Stimulated activated memory B cell treated with anti-CD40 and anti-IgM and Interleukin-4, amounts not matched to agents 10 μg/mL and 1 μg/mL and 100 μg/mL, for 72 hours (primary cell): Measurements from ENCODE around the gene TBX21.

Experiments
- ATAC-seq: fragments of 150-1000 bp; cut with Tn5 transposase; 2 replicates; pipeline ENCODE4 v1.10.0; 2021
- H3K27ac Mint-ChIP-seq: one replicate; pipeline ENCODE4 v1.8.0; 2022; ENCODE audit warnings: mild to moderate bottlenecking, mixed read lengths
- H3K27me3 Mint-ChIP-seq: one replicate; pipeline ENCODE4 v1.8.0; 2022; ENCODE audit warnings: mixed read lengths
- H3K36me3 Mint-ChIP-seq: one replicate; pipeline ENCODE4 v1.8.0; 2022; ENCODE audit warnings: mixed read lengths
- H3K4me1 Mint-ChIP-seq: one replicate; pipeline ENCODE4 v1.8.0; 2022; ENCODE audit warnings: mixed read lengths
- H3K4me3 Mint-ChIP-seq: one replicate; pipeline ENCODE4 v1.8.0; 2022; ENCODE audit warnings: mild to moderate bottlenecking, moderate library complexity, mixed read lengths
- H3K9me3 Mint-ChIP-seq: one replicate; pipeline ENCODE4 v1.8.0; 2022; ENCODE audit warnings: mixed read lengths

Gene TBX21, protein sequence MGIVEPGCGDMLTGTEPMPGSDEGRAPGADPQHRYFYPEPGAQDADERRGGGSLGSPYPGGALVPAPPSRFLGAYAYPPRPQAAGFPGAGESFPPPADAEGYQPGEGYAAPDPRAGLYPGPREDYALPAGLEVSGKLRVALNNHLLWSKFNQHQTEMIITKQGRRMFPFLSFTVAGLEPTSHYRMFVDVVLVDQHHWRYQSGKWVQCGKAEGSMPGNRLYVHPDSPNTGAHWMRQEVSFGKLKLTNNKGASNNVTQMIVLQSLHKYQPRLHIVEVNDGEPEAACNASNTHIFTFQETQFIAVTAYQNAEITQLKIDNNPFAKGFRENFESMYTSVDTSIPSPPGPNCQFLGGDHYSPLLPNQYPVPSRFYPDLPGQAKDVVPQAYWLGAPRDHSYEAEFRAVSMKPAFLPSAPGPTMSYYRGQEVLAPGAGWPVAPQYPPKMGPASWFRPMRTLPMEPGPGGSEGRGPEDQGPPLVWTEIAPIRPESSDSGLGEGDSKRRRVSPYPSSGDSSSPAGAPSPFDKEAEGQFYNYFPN

DNA sequence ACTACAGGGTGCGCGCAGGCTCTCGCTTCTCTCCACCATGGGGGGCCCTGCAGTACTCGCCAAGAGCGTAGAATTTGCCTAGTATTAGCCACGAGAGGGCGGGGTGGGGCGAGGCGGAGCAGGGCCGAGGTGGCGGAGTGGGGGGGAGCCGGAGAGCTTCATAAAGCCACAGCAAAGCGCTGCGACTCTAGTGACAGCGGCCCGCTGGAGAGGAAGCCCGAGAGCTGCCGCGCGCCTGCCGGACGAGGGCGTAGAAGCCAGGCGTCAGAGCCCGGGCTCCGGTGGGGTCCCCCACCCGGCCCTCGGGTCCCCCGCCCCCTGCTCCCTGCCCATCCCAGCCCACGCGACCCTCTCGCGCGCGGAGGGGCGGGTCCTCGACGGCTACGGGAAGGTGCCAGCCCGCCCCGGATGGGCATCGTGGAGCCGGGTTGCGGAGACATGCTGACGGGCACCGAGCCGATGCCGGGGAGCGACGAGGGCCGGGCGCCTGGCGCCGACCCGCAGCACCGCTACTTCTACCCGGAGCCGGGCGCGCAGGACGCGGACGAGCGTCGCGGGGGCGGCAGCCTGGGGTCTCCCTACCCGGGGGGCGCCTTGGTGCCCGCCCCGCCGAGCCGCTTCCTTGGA is at the start of gene TBX21:
Gene TBX21, plus strand, starts transcription at position 190 of the 627 bp plus-strand sequence. Its CDS starts 219 bp downstream, at position 409.
- Mint-ChIP-seq H3K27me3 (peaks cover 10% of the 10 kb centered on the region), H3K36me3 (no peaks in the 10 kb centered on the region), H3K27ac (peak within 1 kb of the TSS; percentile 65), H3K9me3 (no peaks in the 10 kb centered on the region), H3K4me3 (peak within 1 kb of the TSS; percentile 91), H3K4me1 (peaks cover 57% of the 10 kb centered on the region)
- ATAC-seq: peak; percentile 91

DNA sequence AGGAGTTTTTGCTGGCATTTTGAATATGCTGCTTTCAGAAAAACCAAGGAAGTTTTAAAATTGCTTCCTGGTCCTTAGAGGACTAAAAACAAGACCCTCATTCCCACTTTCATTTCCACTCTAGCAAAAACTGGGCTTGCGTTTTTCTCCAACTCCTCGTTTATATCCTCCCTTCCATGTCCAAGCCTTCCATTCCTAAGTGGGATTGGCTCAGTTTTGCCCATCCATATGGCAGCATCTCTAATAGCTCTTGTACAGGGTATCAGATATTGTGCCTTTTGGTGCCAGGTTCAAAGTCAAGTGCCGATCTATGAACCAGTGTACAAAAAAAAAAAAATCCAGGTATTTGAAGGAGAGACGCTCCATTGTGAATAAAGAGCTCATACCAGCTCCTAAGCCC is 49.0 kb upstream of the TBX21 start:
- no peak for ATAC-seq
- no peak overlapping the region for H3K27ac Mint-ChIP-seq
- no peaks in the 10 kb centered on the region for H3K9me3 Mint-ChIP-seq
- H3K36me3 Mint-ChIP-seq: peaks cover 65% of the 10 kb centered on the region
- H3K4me1 Mint-ChIP-seq: no peaks in the 10 kb centered on the region
- H3K4me3 Mint-ChIP-seq: no peak overlapping the region
- H3K27me3 Mint-ChIP-seq: no peaks in the 10 kb centered on the region

- no peak overlapping the region for H3K27ac Mint-ChIP-seq
- peaks cover 58% of the 10 kb centered on the region for H3K36me3 Mint-ChIP-seq
- H3K4me1 Mint-ChIP-seq: no peaks in the 10 kb centered on the region
- H3K27me3 Mint-ChIP-seq: no peaks in the 10 kb centered on the region
- H3K9me3 Mint-ChIP-seq: no peaks in the 10 kb centered on the region
- no peak overlapping the region for H3K4me3 Mint-ChIP-seq
- no peak for ATAC-seq
Measured at GRCh38 chr17:47684535-47685193, 48.4 kb upstream of the TBX21 start.

DNA sequence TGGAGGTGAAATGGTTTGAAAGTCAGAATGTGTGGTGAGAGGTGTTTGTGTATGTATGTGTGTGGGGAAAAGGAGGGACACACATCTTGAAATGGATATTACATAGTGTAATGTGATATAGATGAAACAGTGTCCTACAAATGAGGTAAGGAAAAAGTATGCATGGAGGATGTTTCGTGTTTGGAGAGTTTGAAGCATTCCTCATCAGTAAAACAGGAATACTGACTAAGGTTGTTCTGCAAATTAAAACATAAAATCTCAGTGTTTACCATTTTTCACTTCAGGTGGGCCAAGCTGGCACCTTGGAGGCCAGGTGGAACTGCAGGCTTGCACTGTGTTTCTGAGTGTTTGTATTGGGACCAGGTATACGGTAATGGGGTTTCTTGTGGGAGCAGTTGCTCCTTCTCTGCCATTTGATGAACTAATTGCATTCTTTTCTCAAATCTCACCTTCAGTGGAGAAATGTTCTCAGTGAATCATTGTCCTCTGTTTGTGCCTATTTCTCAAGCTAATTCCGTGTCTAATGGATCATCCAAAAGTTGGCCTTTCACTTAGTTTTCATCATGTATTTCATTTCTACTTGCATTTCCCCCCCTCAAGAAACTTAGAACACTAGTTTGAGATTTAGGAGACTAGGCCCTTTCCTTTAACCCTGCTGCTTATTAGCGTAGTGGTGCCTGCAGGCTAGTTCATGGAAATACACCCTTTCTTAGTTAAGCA is 47.3 kb upstream of the TBX21 start:
- no peak for ATAC-seq
- H3K27ac Mint-ChIP-seq: no peak overlapping the region
- H3K27me3 Mint-ChIP-seq: no peaks in the 10 kb centered on the region
- no peak overlapping the region for H3K4me3 Mint-ChIP-seq
- H3K9me3 Mint-ChIP-seq: no peaks in the 10 kb centered on the region
- H3K36me3 Mint-ChIP-seq: peaks cover 48% of the 10 kb centered on the region
- H3K4me1 Mint-ChIP-seq: no peaks in the 10 kb centered on the region

DNA sequence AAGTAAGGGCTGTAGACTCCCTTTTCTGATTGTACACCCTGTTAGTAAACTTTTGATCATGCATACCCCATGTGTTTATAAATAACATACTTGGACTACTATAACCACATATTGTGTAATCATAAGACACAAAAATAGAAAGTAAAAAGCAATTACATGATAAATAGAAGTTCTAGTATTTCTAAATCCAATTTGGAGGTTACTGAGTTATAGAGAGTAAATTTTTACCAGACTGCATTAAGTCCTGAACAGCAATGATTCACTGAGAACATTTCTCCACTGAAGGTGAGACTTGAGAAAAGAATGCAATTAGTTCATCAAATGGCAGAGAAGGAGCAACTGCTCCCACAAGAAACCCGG is 46.8 kb upstream of the TBX21 start:
- Mint-ChIP-seq H3K27me3 (no peaks in the 10 kb centered on the region), H3K4me1 (no peaks in the 10 kb centered on the region), H3K36me3 (peaks cover 44% of the 10 kb centered on the region), H3K4me3 (no peak overlapping the region), H3K27ac (no peak overlapping the region), H3K9me3 (no peaks in the 10 kb centered on the region)
- ATAC-seq: no peak

DNA sequence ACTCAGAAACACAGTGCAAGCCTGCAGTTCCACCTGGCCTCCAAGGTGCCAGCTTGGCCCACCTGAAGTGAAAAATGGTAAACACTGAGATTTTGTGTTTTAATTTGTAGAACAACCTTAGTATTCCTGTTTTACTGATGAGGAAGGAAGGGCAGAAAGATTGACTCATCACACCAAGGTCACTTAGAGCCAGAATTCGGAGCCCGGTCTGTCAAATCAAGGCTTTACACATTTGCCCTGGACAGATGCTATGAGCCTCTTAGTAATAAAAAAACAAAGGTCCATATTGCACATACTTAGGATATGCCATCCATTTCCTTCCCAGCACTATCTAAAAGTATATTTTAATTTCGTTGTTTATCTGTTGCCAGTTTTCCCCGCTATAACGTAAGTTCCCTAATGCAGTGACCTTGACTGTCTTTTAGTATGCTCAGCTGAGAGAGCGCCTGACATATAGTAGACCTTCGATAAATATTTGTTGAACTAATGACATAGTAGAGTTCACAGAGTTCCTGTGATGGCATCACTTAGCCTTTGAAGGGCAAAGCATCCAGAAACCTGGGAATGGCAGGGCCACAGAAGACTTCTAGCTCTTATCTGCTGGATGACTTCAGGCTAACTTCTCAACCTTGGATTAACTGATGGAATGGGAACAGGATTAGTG is 46.2 kb upstream of the TBX21 start:
- Mint-ChIP-seq H3K27ac (no peak overlapping the region), H3K27me3 (no peaks in the 10 kb centered on the region), H3K9me3 (no peaks in the 10 kb centered on the region), H3K36me3 (peaks cover 43% of the 10 kb centered on the region), H3K4me3 (no peak overlapping the region), H3K4me1 (no peaks in the 10 kb centered on the region)
- no peak for ATAC-seq

- peaks cover 38% of the 10 kb centered on the region for H3K36me3 Mint-ChIP-seq
- no peaks in the 10 kb centered on the region for H3K9me3 Mint-ChIP-seq
- no peak overlapping the region for H3K4me3 Mint-ChIP-seq
- no peak for ATAC-seq
- no peak overlapping the region for H3K27ac Mint-ChIP-seq
- H3K27me3 Mint-ChIP-seq: no peaks in the 10 kb centered on the region
- peaks cover 1% of the 10 kb centered on the region for H3K4me1 Mint-ChIP-seq
Measured at GRCh38 chr17:47687328-47687690, 45.7 kb upstream of the TBX21 start.

DNA sequence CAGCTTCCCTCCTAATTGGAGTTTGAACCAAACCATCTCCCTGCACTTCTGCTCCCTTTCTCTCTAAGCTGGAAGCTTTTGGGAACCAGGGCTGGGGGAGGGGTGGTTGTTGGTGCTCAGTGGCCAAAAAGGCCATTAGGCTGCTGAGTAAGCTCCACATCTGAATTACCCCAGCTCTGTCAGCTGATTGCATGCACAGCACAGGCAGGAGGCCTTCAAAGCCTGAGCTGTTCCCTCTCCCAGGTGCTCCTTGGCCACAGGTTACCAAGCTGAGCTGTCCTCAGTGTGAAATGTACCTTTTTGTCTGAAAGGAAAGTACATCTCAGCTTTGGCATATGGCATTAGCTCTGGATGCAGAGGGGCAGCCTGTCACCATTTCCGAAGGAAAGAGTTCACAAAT is 45.3 kb upstream of the TBX21 start:
- no peak overlapping the region for H3K27ac Mint-ChIP-seq
- no peaks in the 10 kb centered on the region for H3K9me3 Mint-ChIP-seq
- no peak overlapping the region for H3K4me3 Mint-ChIP-seq
- ATAC-seq: no peak
- H3K4me1 Mint-ChIP-seq: peaks cover 6% of the 10 kb centered on the region
- peaks cover 33% of the 10 kb centered on the region for H3K36me3 Mint-ChIP-seq
- no peaks in the 10 kb centered on the region for H3K27me3 Mint-ChIP-seq

DNA sequence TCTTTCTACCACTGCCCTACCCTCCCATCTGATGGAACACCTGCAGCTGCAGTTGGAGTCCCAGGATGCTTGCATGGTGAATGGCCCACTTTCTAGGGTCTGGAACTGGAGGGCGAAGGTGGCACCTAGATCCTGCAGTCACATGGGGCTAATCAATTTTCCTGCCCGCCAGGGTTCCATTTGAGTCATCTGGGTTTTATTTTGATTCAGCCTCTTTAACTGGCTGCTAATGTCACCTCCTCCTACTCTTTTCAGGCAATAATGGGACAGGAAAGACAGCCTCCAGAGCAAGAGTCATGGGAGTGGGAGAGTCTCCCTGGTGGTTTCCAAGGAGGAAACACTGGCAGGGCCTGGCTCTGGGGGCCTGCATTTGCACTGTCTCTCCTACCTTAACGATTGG is 42.9 kb upstream of the TBX21 start:
- no peak overlapping the region for H3K4me3 Mint-ChIP-seq
- no peak overlapping the region for H3K27ac Mint-ChIP-seq
- H3K9me3 Mint-ChIP-seq: no peaks in the 10 kb centered on the region
- H3K36me3 Mint-ChIP-seq: peaks cover 11% of the 10 kb centered on the region
- no peaks in the 10 kb centered on the region for H3K27me3 Mint-ChIP-seq
- H3K4me1 Mint-ChIP-seq: peaks cover 23% of the 10 kb centered on the region
- ATAC-seq: no peak

GRCh38 chr17:47692137-47692894 is 40.7 kb upstream of the TBX21 start:
- Mint-ChIP-seq H3K4me1 (peaks cover 42% of the 10 kb centered on the region), H3K27ac (peak overlapping the region; percentile 81), H3K27me3 (no peaks in the 10 kb centered on the region), H3K4me3 (no peak overlapping the region), H3K9me3 (no peaks in the 10 kb centered on the region), H3K36me3 (no peaks in the 10 kb centered on the region)
- ATAC-seq: no peak

DNA sequence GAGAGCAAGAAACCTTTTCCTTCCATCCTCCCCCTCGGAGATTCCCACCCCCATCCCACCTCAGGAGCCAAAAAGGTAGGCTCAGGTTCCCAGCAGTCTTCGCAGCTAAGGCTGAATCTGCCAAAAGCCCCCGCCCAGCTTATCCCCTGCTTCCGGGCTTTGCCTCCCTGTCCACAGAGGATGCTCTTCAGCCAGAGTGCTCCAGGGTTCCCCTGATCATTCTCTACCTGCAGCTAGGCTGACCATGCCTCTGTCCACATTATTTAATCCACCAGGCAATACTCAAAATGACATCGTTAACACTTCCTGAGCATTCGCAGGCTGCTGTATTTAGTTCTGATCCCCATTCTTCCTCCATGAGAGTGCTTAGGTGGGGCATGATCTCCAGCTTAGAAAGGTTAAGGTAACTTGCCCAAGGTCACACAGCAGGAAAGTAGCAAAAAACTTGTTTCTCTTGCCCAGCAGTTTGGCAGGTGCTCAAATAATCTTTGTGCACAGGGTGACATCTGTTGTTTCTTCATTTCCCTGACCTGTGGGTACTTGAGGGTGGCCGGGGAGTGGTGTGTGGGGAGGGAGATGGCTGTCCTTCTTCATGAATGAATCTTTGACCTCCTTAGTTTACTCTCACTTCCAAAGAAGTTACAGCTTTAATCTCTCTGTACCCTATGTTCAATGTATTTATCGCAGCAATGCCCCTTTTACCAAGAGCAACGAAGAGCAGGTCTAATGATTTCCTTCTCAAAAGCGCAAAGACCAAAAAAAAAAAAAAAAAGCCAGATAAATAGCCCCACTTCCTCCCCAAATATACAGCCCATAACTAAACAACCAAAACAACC is 39.9 kb upstream of the TBX21 start:
- H3K27me3 Mint-ChIP-seq: no peaks in the 10 kb centered on the region
- H3K4me1 Mint-ChIP-seq: peaks cover 45% of the 10 kb centered on the region
- H3K9me3 Mint-ChIP-seq: no peaks in the 10 kb centered on the region
- H3K36me3 Mint-ChIP-seq: no peaks in the 10 kb centered on the region
- peak overlapping the region; percentile 81 for H3K27ac Mint-ChIP-seq
- no peak for ATAC-seq
- H3K4me3 Mint-ChIP-seq: peak overlapping the region; percentile 84

DNA sequence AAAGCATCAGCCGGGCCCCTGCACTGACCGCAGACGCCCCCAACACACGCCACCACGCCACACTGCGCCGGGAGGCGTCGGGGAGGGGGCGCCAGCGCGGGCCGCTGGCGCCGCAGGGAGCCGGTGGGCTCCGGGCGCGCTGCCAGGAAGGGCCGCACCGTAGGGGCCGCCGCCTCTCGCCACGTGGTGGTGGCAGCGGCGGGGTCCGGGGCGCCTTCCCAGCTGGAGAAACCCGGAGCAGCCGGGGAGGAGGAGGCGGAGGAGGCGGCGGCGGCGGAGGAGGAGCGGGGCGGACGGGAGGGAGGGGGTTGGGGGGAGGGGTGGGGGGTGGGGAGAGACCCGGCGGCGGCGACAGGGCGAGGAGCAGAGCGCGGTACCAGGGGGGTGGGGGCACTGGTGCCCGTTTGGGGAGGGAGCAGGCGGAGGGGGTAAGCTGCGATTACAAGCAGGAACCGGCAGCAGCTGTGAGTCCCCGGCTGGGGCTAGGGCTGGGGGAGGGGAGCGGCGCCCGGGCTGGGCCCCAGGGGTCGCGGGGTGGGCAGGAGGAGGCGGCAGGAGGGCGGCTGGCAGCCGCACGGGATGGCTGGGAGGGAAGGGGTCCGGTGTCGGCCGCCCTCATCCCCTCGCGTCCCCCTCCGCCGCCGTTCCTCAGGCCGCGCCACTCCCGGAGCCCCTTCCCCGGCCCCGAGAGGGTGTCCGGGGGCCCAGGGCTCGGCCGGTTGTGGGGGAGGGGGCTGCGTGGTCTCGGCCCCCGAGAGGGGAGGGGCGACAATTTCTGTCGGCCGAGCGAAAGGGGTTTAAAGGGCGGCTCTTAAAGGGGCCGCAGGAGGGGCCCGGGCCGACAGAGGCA is 39.1 kb upstream of the TBX21 start, which contains the start of gene TBKBP1:
Gene TBKBP1, plus strand, starts transcription at position 431 of the 850 bp plus-strand sequence. CDS start 1,952 bp downstream, outside the sequence.
- peak; percentile 55 for ATAC-seq
- H3K4me1 Mint-ChIP-seq: peaks cover 53% of the 10 kb centered on the region

More for the DNA sequence above, 39.1 kb upstream of the TBX21 start, which contains the start of gene TBKBP1:
- Mint-ChIP-seq H3K36me3 (no peaks in the 10 kb centered on the region), H3K27me3 (no peaks in the 10 kb centered on the region), H3K27ac (peak within 1 kb of the TSS; percentile 81), H3K9me3 (no peaks in the 10 kb centered on the region), H3K4me3 (peak within 1 kb of the TSS; percentile 84)
